Endodermal cell (in vitro differentiated cells): Measurements from ENCODE around the gene CROCC2. TPM values are rescaled to one million over a fixed set of nuclear protein-coding genes. Genes with fewer than 3 reads are reported as not detected.

Experiments
- DNase-seq: peaks from one replicate; pipeline ENCODE4 v3.0.0-alpha.2; 2017
- H3K27ac ChIP-seq: 2 replicates; pipeline ENCODE4 v1.5.1; 2013; ENCODE audit warnings: mild to moderate bottlenecking, low read depth, low read length, moderate library complexity
- H3K27me3 ChIP-seq: 2 replicates; pipeline ENCODE4 v1.6.1; 2013; ENCODE audit warnings: mild to moderate bottlenecking, low read length, moderate library complexity; ENCODE audit not compliant: insufficient read depth, control insufficient read depth, poor library complexity, severe bottlenecking
- H3K36me3 ChIP-seq: 2 replicates; pipeline ENCODE4 v1.7.0; 2013; ENCODE audit warnings: mild to moderate bottlenecking, low read length, moderate library complexity; ENCODE audit not compliant: control insufficient read depth, insufficient read depth
- H3K4me1 ChIP-seq: one replicate; pipeline ENCODE4 v1.7.0; 2013; ENCODE audit warnings: low read length; ENCODE audit not compliant: control insufficient read depth, insufficient read depth
- H3K4me3 ChIP-seq: 2 replicates; pipeline ENCODE4 v1.5.1; 2013; ENCODE audit warnings: mild to moderate bottlenecking, low read length, moderate library complexity
- H3K9ac ChIP-seq: 2 replicates; pipeline ENCODE4 v1.6.1; 2013; ENCODE audit warnings: mild to moderate bottlenecking, low read length, moderate library complexity; ENCODE audit not compliant: poor library complexity, severe bottlenecking; ENCODE audit errors: extremely low read depth
- H3K9me3 ChIP-seq: 2 replicates; pipeline ENCODE4 v1.6.1; 2013; ENCODE audit warnings: mild to moderate bottlenecking, low read length, moderate library complexity; ENCODE audit not compliant: control insufficient read depth
- H3K27ac Mint-ChIP-seq: 2 replicates; pipeline ENCODE4 v1.8.0; 2020; ENCODE audit warnings: mixed read lengths
- H3K27me3 Mint-ChIP-seq: 2 replicates; pipeline ENCODE4 v1.8.0; 2021; ENCODE audit warnings: mild to moderate bottlenecking, mixed read lengths; ENCODE audit not compliant: insufficient read depth
- H3K36me3 Mint-ChIP-seq: 2 replicates; pipeline ENCODE4 v1.8.0; 2020; ENCODE audit warnings: low read depth, mixed read lengths
- H3K4me1 Mint-ChIP-seq: 2 replicates; pipeline ENCODE4 v1.8.0; 2020; ENCODE audit warnings: mixed read lengths
- H3K4me3 Mint-ChIP-seq: 2 replicates; pipeline ENCODE4 v1.8.0; 2020; ENCODE audit warnings: mild to moderate bottlenecking, moderate library complexity, mixed read lengths
- H3K9me3 Mint-ChIP-seq: 2 replicates; pipeline ENCODE4 v1.8.0; 2020; ENCODE audit warnings: mild to moderate bottlenecking, mixed read lengths
- CTCF ChIP-seq: fragments of 200-600 bp; sonication (generic); conservative IDR thresholded peaks from 2 replicates; pipeline ENCODE4 v1.5.0; 2021; ENCODE audit warnings: antibody characterized with exemption, mild to moderate bottlenecking
- WGBS, 2 experiments: methylation state at CpG; one replicate each; pipeline versions ENCODE4 v1.1.5 to v1.1.7; 2013; ENCODE audit warnings: missing lambda C conversion rate in 2 of 2, mixed read lengths in 1 of 2; ENCODE audit not compliant: insufficient coverage in 1 of 2, insufficient read length in 1 of 2; 5-methylcytosine and 5-hydroxymethylcytosine counted together
- total RNA-seq, 2 donors: library from RNA; stranded (reverse); fragmentation: NEBNext Ultra II Directional in 1 of 2; extraction: Animal tissue kit (Norgen Biotek cat#: 25700) in 1 of 2; gene quantifications; 2 replicates in 1 of 2; 3 replicates in 1 of 2; pipeline ENCODE4 v1.2.1, GENCODE V29; 2021

Gene CROCC2
- total RNA-seq, 2 donors from 2014 or later: not detected

GRCh38 chr2:240990726-240991377 lies 84.7 kb downstream of the CROCC2 start:
- Histone ChIP-seq H3K27me3 (no peaks in the 10 kb centered on the region), H3K9ac (no peak overlapping the region), H3K36me3 (no peaks in the 10 kb centered on the region), H3K4me3 (no peak overlapping the region), H3K4me1 (no peaks in the 10 kb centered on the region), H3K27ac (no peak overlapping the region), H3K9me3 (no peaks in the 10 kb centered on the region)
- Mint-ChIP-seq H3K36me3 (no peaks in the 10 kb centered on the region), H3K27me3 (no peaks in the 10 kb centered on the region), H3K4me3 (no peak overlapping the region), H3K27ac (no peak overlapping the region), H3K4me1 (no peaks in the 10 kb centered on the region), H3K9me3 (no peaks in the 10 kb centered on the region)
- TF ChIP-seq CTCF: no peak
- 90 to 93% methylated on average over 13 of the region's 13 CpGs for WGBS, 2 experiments
- DNase-seq: peak; percentile 41

- no peak overlapping the region for H3K4me3 ChIP-seq
- Mint-ChIP-seq H3K9me3 (no peaks in the 10 kb centered on the region), H3K36me3 (no peaks in the 10 kb centered on the region), H3K4me3 (no peak overlapping the region), H3K4me1 (no peaks in the 10 kb centered on the region), H3K27ac (no peak overlapping the region), H3K27me3 (no peaks in the 10 kb centered on the region)
- H3K9me3 ChIP-seq: no peaks in the 10 kb centered on the region
- no peak overlapping the region for H3K9ac ChIP-seq
- H3K36me3 ChIP-seq: no peaks in the 10 kb centered on the region
- no peaks in the 10 kb centered on the region for H3K27me3 ChIP-seq
- peak overlapping the region; percentile 44 for H3K27ac ChIP-seq
- 89 to 90% methylated on average over 27 to 33 of the region's 33 CpGs for WGBS, 2 experiments
- peak; percentile 61 for DNase-seq
- no peaks in the 10 kb centered on the region for H3K4me1 ChIP-seq
- TF ChIP-seq CTCF: no peak
These were observed 85.5 kb downstream of the CROCC2 start for GRCh38 chr2:240991378-240992263.

GRCh38 chr2:240992572-240993291 lies 86.6 kb downstream of the CROCC2 start:
- Histone ChIP-seq H3K36me3 (no peaks in the 10 kb centered on the region), H3K9me3 (no peaks in the 10 kb centered on the region), H3K4me3 (no peak overlapping the region), H3K9ac (no peak overlapping the region), H3K27me3 (peaks cover 11% of the 10 kb centered on the region), H3K27ac (no peak overlapping the region), H3K4me1 (no peaks in the 10 kb centered on the region)
- DNase-seq: peak; percentile 36
- H3K4me1 Mint-ChIP-seq: peaks cover 1% of the 10 kb centered on the region
- H3K27ac Mint-ChIP-seq: no peak overlapping the region
- 89 to 94% methylated on average over 14 to 20 of the region's 20 CpGs for WGBS, 2 experiments
- peaks cover 6% of the 10 kb centered on the region for H3K27me3 Mint-ChIP-seq
- no peak for TF ChIP-seq CTCF
- H3K9me3 Mint-ChIP-seq: no peaks in the 10 kb centered on the region
- no peak overlapping the region for H3K4me3 Mint-ChIP-seq
- H3K36me3 Mint-ChIP-seq: no peaks in the 10 kb centered on the region
